HG03457 (cell line): ENCODE results near the gene RPUSD4.
"Not testable (repeated sequence)": the region's sequence is repeated elsewhere in the genome, so short reads cannot be mapped to it uniquely, and the experiment has no call there.

Experiments used
- ATAC-seq: cut with Tn5 transposase; IDR thresholded peaks from one replicate; pipeline ENCODE4 v1.9.1; 2021; ENCODE audit warnings: moderate number of reproducible peaks; ENCODE audit not compliant: unreplicated experiment

The RPUSD4 gene, protein sequence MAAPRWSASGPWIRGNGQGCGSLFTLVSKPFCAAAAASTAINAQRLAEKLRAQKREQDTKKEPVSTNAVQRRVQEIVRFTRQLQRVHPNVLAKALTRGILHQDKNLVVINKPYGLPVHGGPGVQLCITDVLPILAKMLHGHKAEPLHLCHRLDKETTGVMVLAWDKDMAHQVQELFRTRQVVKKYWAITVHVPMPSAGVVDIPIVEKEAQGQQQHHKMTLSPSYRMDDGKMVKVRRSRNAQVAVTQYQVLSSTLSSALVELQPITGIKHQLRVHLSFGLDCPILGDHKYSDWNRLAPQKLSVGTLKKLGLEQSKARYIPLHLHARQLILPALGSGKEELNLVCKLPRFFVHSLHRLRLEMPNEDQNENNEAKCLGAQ

DNA sequence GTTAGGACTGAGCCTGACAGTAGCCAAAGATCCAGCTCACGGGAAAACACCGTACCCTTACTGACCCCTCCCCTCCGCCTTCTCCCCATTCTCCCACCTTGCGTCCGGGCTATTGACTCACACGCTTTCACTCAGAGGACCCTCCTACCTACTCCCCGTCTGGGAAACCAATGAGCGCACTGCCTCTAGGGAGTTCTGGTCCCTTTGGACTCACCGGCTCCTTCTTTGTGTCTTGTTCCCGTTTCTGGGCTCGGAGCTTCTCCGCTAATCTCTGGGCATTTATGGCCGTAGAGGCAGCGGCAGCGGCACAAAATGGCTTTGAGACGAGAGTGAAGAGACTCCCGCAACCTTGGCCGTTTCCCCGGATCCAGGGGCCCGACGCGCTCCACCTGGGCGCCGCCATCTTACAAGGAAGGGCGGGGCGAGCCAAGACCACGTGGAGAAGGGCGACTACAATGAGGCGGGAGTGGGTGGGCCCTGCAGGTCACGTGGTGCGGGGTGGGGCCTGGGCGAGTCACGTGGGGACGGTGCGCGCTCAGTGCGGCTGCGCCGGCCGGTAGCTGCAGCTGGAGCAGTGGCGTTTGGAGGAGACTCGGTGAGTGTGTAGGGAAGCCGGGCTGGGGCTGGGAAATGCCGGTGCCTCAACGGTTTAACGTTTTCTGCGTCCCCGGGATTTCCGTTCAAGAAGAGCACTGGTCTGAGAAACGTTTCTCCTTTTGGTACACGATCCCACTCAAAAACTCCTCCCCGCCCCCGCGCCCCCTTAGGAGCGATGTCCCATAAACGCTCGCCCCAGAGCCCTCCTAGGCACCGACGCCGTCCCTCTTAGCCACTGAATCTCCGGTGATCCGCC lies at the start of gene RPUSD4, which contains the start of gene FAM118B:
Gene RPUSD4, minus strand, starts transcription at position 415 of the 853 bp plus-strand sequence. Its CDS starts 12 bp downstream, at position 403.
Gene FAM118B, plus strand, starts transcription at position 547 of the 853 bp plus-strand sequence. CDS start 23,220 bp downstream, outside the sequence.
- ATAC-seq, result peak; percentile 91

DNA sequence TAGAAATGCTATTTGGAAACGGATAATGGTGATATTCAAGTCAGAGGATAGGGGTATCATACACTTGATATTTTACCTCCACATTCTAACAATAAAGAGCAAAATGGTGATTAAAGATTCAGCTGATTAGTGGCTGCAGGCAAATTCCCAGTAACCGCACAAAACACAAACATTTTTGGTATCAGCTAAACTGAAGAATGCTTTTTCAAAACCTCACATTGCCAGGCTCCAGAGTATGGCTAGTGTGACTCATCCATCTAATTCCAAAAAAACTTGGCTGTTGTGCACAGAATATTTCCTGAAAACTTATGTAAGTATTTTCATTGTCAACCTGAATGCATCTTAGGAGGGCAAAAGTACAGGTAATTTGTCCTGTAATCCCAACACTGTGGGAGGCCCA lies 46.3 kb upstream of the RPUSD4 start:
- ATAC-seq, result no peak

DNA sequence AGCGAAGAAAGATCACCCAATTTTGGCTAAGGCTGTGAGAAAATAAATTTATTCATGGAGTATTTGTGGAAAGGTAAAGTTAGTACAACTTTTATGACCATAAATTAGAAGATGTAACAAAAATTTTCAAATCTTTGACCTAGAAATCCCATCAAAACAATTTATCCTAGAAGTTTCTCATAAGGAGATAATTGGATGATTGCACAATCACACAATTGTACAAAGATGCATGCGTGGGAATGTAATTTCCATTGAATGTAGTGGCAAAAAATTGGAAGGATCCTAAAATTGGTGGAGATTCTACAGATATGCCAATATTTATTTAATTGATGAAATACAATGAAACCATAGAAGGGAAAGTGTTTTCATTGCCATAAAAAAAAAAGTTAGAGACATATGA lies 45.7 kb upstream of the RPUSD4 start:
- ATAC-seq, result no peak

DNA sequence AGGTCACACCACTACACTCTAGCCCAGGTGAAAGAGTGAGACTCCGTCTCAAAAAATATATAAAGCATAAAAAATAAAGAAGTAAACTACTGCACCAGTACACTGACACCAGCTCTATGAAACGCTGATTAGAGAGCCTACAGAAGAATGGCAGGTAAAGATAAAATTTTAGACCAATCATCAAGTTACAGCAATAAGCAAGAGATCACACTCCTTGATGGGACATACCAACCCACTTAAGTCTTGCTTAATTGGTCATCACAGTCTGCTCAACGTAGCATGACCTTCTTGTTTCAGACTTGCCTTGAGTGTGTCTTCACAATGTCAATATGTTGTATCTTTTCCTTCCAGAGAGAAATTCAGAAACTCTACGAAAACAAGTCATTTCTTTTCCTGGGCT lies 44.8 kb upstream of the RPUSD4 start:
- no peak for ATAC-seq

DNA sequence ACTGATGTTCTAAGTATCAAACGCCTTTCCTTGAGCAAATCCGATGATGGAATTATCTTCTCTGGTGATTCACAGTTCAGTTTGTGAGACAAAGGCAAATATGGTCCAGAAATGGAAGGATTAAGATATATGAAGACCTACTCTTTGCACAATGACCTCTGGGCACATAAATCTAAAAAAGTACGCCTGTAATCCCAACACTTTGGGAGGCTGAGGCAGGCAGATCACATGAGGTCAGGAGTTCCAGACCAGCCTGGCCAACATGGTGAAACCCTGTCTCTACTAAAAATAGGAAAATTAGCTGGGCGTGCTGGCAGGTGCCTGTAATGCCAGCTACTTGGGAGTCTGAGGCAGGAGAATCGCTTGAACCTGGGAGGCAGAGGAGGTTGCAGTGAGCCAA lies 44.1 kb upstream of the RPUSD4 start:
- not testable (repeated sequence) for ATAC-seq

DNA sequence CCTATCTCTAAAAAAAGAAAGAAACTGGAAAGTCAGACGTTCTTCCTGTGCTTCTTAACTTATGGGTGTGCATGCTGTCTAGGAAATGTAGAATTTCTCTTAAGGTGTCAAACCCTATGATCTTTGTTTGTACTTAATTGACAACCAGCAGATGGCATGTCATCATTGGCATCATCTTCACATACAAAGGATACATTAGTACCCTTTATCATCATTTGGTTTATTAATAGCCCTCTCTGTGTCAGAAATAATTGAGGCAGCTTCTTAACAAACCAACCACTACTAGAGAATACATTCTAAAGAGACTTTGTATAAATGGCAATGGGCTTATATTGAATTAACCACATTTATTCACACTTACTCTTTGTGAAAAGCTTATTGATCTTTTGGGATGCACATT lies 43.4 kb upstream of the RPUSD4 start:
- no peak for ATAC-seq

DNA sequence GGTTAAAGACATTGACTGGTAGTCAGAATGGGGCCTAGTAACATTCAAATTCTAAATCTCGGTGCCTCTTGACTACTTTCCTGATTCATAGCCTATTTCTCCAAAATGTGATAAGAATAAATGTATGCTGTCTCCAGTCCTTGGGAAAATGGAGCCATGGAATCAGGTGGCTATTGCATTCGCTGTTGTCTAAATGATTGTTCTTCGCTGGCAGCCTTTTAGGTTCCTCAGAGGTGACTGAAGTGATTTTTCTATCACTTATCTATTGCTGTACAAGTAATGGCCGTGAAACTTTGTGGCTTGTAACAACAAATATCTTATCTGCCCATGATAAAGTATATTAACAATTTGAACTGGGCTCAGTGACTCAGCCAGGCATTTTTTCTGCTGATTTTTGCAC lies 41.8 kb upstream of the RPUSD4 start:
- no peak for ATAC-seq

DNA sequence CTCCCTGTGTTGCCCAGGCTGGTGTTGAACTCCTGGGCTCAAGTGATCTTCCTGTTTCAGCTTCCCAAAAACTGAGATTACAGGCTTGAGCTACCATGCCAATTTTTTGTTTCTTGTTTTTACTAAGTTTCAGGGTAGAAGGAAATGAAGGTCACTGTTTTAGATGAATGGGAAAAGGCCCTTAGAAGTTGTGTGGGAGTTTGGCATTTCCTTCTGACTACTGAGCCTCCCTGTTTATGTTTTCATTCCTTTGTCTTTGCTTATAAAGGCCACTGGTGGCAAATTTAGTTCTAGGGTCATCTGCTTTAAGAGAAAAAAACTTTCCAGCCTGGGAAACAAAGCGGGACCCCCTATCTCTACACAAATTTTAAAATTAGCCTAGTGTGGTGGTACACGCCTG lies 35.2 kb upstream of the RPUSD4 start:
- no peak for ATAC-seq

DNA sequence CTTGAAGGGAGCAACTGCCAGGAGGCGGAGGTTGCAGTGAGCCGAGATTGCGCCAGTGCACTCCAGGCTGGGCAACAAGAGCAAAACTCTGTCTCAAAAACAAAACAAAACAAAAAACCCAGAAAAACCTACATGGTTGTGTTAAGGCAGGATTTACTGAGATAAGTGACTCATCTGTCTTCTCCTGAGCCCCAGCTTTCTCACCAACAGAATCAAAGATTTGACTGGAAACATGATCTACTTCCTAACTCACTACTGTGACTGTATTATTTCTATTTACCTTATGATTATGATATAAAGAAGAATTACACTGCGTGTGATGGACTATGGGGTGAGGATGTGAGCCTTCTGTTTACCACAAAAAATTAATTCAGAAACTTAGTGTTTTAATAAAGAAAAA lies 21.9 kb upstream of the RPUSD4 start:
- no peak for ATAC-seq

DNA sequence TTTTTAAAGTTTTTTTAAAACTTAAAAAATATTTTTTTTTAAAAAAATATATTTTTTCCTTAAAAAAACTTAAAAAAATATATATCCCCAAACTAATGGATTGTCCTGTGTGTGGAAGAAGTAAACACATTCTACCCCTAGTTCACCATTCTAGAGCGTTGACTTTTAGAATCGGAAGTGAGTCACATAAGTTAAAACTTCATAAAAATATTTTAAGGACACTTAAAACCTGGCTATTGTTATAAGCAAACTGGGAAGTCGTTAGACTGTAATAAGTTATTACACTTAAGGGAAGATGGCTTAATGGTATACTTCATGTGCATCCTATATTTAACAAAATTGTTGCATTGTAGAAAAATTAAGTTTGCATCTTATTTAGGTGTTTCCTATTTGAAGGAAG lies 21.2 kb upstream of the RPUSD4 start:
- no peak for ATAC-seq

DNA sequence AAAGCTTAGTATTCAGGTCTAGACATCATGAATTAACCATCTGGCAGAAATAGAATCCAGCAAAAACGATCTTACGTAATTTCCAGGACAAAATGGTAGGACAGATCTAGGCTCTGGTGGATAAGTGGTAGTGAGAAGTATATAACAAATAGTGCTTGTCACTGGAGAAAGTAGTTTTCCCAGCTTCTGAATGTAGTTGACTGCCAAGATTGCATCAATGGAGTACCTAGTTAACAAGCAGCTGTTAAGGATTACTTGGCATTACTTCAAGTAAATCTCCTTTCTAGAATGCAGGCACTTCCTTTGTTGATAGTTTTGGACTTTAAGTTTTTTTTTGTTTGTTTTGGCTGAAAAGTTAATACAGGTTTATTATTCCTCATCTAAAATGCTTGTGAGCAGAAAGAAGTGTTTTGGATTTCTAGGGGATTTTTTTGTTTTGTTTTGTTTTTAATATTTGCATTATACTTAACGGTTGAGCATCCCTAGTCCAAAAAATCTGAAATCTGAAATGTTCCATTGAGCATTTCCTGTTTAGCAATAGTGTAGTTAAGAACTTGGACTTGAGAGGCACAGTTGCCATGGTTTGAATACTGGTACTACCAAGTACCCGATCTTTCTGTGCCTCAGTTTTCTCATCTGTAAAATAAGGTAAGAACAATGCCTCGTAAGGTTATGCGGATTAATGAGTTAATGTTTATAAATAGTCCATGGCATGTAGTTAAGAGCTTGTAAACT lies 20.4 kb upstream of the RPUSD4 start:
- ATAC-seq, result no peak

DNA sequence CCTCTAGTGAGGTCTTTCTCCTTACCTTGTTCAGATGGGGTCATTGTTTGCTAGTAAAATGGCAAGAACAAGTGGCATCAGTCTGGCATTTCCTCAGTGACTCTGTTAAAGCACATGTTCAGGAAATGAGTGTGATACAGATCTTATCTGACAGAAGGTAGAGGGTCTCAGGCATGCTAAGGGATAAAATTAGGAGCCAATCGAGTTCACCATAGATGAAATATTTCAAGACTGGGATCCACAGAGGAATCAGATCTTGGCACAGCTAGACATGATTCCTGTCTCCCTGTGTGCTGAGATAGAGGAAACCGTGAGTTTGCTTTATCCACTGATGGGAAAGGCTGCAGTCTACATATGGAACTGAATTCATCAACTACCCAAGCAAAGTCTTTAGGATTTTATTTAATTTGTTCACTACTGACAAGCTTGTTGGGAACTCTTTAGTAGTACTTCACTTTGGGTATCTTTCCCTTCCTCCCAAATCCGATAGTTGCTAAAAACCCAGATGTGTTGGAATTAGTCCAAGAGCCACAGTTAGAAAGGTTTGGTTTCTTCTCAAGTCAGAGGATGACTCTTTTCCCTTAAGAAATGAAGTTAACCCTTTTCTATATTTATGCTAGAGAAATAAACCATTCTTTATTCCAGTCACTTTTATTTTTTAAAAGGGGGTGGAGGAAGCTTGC lies 18.5 kb upstream of the RPUSD4 start:
- ATAC-seq, result no peak

DNA sequence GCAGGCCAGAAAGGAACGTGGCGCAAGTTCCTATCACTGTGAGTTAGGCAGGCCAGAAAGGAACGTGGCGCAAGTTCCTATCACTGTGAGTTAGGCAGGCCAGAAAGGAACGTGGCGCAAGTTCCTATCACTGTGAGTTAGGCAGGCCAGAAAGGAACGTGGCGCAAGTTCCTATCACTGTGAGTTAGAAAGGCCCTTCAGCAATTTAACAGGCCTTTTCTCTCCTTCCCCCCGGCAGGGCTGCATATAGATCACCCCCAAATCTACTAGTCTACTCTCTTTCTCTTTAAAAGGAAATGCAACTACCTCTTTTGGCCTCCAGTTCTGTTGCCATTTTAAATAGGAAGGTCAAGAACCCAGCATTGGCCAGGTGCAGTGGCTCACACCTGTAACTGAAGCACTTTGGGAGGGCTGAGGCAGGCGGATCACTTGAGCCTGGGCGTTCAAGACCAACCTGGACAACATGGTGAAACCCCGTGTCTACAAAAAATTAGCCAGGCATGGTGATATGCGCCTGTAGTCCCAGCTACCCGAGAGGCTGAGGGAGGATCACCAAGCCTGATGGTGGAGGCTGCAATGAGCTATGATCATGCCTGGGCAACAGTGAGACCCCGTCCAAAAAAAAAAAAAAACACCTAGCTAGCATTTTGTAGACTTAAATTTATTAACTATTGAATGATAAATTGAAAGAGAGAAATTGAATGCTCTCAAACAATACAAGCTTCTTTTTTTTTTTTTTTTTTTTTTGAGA lies 15.1 kb upstream of the RPUSD4 start:
- no peak for ATAC-seq

DNA sequence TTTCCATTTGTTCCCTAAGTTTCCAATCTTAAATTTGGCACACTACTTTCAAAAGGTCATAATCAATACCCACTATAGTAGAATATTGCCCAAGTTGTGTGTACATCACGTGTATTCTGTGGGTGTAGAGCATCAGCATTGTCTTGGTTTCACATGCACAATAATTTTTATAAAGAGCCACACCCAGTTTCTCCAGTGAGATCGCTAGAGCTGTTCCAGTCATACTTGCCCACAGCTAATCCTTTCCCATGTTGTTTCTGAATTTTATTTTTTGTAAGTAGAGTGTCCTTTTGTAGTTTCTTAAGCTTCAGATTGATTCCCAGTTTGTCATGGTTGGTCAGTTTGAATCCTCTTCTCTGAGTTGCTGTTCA lies 13.8 kb upstream of the RPUSD4 start:
- ATAC-seq, result no peak

DNA sequence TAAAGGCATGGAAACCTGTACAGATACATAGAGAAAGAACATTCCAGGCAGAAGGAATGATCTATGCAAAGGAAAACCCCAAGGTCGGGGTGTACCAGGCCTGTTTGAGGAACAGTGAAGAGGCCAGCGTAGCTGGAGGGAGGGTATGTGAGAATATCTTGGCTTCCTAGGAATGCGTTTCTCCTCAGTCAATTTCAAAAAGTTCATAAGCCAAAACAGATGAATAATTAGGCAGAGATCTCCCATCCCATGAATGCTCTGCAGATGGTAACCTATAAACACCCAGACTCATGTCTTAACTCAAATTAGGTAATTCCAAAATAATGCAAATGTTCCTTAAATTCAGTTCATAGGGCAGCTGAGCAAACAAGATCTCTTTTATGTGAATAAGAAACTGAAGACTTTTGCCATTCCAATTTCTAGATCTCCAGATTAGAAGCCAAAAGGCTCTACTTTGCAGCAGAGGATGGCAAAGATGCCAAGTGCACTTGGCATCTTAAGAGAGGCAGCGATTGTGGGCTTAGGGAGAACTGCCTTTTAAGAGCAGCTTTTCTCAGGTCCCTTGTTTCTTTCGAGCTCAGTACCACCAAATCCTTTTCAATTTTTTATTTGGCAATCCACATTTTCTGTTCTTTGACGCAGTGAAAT lies 13.3 kb upstream of the RPUSD4 start:
- no peak for ATAC-seq

DNA sequence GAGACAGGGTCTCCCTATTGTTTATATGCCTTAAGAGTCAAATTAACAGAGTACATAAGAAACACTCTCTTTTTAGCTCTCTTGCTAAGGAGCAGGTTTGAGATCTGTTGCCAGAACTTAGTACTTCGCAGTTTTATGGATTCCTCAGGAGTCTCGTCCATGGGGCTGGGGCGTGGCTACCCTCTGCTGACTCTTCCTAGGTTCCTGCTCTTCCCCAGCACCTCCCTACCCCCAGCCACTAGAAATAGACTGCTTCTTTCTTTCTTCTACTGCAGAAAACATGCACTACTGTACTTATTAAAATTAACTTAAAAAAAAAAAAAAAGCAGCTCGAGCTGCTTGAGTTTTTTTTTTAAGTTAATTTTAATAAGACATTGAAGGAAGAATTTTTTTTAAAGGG lies 8.1 kb upstream of the RPUSD4 start:
- no peak for ATAC-seq

DNA sequence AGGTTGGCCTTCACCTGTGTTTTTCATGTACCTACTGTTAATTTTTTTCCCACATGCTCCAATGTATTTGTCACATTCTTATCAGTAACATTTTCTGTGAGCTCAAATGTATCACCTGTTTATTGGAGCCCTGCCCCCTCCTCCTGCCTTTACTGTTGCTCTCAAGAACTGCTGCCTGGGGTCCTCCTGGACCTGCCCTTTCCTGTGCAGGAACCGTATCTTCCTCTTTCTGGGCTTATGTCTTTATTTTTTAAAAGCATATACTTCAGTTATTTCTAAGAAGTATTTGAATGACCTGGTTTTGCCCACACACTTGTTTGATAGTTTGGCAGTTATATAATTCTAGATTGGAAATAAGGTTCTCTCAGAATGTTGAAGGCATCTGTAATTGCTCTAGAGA lies 6.0 kb upstream of the RPUSD4 start:
- no peak for ATAC-seq

DNA sequence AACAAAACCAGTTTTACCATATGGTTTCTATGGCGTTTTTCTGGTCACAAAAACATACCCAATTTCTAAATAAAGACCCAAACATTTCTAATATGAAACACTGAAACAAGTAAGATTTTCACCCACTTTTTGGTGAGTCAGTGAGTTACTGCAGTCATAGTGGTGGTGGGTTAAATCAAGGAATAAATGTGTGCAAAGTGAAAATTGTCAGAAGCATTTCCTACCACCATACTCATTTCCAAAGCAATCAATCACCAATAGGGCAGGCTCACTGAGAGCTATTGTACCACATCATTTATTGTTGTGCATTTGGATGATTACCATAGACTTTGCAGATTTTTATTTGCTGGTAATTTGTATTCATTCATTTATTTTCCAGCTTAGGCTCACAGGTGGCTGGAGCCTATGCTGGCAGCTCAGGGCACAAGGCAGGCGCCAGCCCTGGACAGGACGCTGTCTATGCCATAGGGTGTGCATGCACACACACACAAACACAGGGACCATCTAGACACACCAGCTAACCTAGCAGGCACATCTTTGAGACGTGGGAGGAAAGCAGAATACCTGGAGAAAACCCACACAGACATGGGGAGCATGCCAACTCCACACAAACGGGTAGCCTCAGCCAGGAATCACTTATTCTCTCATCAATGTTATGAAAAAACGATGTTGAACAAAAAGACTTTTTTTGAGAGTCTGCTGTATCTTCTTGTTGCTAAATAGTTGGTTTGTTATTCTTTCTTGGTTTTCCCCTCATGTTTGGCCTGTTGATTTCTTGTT lies 5.3 kb upstream of the RPUSD4 start:
- no peak for ATAC-seq

DNA sequence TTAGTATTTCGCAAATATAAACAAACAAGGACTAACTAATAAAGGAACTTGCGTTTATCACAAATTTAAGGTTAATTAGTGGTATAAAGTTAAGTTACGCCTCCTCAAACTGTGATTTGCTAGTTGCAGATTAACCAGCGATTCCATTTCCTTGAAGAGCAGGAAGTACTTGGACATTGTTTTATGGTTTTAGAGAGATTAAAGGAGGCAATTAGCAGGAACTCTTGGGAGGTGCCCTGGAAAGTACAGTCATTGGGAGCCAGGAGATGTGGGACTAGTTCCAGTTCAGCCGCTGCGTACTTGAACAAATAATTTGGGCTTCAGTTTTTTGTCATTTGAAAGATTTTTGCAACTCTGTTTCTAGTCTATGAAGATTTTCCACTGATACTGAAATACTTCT lies 3.4 kb upstream of the RPUSD4 start:
- ATAC-seq, result no peak
